ENCODE results near the gene DLG3.

DNA sequence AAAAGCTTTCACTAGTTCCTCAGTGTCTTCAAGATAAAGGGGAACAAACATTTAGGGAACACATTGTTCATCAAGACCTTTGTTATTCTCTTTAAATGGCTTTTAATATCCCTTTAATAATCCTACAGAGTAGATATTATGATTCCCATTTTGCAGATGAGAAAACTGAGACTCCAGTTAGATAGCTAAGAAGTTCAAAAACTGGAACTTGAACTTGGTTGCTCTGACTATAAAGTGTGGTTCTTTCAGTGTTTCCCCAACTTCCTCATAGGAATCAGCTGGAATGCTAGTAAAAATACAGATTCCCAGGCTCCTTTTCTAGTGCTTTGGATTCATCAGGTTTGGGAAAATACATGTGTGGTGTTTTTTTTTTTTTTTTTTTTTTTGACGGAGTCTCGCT lies 37.7 kb downstream of the DLG3 start:
- TF ChIP-seq POLR2A (IDR thresholded peaks at IDR 0.05) (no peak), EP300 (IDR thresholded peaks at IDR 0.05) (no peak)
- TF ChIP-seq, protein P1, sequence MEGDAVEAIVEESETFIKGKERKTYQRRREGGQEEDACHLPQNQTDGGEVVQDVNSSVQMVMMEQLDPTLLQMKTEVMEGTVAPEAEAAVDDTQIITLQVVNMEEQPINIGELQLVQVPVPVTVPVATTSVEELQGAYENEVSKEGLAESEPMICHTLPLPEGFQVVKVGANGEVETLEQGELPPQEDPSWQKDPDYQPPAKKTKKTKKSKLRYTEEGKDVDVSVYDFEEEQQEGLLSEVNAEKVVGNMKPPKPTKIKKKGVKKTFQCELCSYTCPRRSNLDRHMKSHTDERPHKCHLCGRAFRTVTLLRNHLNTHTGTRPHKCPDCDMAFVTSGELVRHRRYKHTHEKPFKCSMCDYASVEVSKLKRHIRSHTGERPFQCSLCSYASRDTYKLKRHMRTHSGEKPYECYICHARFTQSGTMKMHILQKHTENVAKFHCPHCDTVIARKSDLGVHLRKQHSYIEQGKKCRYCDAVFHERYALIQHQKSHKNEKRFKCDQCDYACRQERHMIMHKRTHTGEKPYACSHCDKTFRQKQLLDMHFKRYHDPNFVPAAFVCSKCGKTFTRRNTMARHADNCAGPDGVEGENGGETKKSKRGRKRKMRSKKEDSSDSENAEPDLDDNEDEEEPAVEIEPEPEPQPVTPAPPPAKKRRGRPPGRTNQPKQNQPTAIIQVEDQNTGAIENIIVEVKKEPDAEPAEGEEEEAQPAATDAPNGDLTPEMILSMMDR (IDR thresholded peaks at IDR 0.05), result no peak

All from ovary (tissue), 3 donors.